HG03095 (cell line): ENCODE data around the gene NEU3.
"Not testable (repeated sequence)": the region's sequence is repeated elsewhere in the genome, so short reads cannot be mapped to it uniquely, and the experiment has no call there.

Source experiments
- ATAC-seq: cut with Tn5 transposase; IDR thresholded peaks from one replicate; pipeline ENCODE4 v1.9.1; 2021; ENCODE audit warnings: moderate library complexity; ENCODE audit not compliant: unreplicated experiment

NEU3 gene

GRCh38 chr11:74984070-74984469 lies 4.7 kb upstream of the NEU3 start:
- ATAC-seq = no peak

GRCh38 chr11:74984730-74985129 lies 4.0 kb upstream of the NEU3 start:
- no peak for ATAC-seq

DNA sequence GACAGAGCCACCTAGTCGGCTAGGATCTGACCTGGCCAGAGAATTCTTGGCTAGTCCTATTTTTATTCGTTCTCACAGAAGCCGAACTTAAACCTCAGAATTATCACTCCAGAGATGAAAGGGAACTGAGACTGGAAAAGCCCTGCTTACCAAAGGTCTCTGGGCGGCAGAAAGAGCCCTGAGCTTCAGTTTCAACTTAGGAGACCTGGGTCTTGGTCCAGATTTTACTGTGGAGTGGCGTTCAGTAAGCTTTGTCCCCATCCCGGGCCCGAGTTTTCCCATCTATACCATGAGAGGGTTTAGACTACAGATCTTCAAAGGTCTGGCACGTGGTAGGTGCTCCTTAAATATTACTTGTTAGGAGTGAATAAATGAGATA lies 516 bp downstream of the NEU3 start:
- peak; percentile 8 for ATAC-seq

- ATAC-seq = not testable (repeated sequence)
Measured at GRCh38 chr11:74990150-74990549, 1.4 kb downstream of the NEU3 start.

GRCh38 chr11:74990941-74991340 lies 2.2 kb downstream of the NEU3 start:
- no peak for ATAC-seq

- peak; percentile 46 for ATAC-seq
Measured at GRCh38 chr11:74992852-74993251, 4.1 kb downstream of the NEU3 start.

DNA sequence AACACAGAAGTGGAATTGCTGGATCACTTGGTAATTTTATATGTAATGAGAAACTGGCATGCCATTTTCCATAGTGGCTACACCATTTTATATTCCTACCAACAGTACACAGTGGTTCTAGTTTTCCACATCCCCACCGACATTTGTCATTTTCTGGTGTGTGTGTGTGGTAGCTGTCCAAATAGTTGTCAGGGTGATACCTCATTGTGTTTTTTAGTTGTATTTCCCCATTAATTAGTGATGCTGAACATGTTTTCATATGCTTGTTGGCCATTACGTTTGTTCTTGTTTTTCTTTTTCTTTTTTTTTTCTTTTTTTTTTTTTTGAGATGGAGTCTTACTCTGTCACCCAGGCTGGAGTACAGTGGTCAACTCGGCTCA lies 12.2 kb downstream of the NEU3 start:
- ATAC-seq = no peak

- ATAC-seq = no peak
Measured at GRCh38 chr11:75001686-75002085, 13.0 kb downstream of the NEU3 start.

DNA sequence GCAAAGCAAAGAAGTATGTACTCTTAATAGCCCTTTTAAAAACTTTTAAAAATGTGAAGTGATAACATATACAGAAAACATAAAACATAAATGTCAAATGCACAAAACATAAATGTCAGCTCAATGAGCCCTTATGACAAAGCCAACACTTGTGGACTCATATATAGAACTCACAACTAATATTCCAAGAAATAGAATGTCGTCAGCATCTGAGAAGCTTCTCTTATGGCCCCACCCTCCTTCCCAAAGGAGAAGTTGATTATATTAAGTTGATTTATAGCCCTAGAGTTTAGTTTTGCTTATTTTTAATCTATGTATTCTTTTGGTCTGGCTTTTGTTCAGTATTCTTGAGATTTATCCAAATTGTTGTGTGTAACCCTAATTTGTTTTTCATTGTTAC lies 13.8 kb downstream of the NEU3 start:
- ATAC-seq = no peak

- no peak for ATAC-seq
Measured at GRCh38 chr11:75004215-75004614, 15.5 kb downstream of the NEU3 start.

DNA sequence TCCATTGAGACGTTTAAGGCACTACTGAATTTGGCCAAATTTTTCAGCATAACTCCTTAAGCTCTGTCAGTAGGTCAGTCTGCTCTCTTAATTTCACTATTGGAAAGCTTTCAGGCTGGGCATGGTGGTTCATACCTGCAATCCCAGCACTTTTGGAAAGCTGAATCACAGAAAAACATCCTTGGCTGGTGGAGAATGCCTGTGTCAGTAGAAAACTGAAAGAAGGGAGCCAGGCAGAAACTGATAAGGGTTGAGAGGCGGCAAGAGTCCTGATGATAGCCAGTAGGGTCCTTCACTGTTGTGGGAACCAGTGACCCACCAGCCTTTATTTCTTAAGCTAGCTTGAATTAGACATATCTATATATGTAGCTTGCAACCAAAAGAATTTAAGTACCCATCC lies 22.6 kb downstream of the NEU3 start:
- ATAC-seq = no peak

DNA sequence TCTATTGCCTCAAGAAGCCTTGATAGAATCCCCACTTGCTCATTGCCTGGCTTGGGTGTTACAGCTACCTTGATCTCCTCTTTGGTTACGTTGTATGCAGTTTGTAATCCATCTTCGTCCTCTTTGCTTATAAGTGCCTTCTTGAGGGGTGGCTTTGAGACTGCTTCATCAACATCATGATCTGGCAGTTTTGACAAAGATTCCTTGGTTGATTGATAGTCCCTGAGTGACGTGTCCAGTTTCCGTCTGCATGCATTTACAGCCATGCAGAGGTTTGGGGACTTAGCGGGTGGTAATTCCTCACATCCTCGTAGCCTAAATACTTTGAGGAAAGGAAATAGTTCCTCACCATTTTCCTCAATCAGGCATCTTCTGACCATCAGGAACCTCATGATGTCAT lies 23.1 kb downstream of the NEU3 start:
- ATAC-seq = no peak

GRCh38 chr11:75013051-75013450 lies 24.3 kb downstream of the NEU3 start:
- ATAC-seq = no peak

DNA sequence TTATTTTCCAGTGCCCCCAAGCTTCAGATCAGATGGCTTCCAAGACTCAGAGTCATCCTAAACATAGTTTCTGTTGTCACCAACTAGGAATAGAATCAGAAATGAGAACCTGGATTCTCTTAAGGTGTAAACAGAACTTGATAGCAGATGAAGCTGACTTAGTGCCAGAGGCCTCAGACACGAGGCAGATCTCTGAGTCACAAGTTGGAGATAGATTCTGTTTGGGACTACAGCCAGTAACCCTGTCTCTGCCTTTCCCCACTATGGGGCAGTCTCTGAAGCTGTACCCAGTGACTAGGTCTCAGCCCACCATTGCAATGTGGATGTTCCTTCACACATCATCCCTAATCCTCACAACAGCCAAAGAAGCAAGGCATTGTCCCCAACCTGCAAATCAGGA lies 25.4 kb downstream of the NEU3 start:
- no peak for ATAC-seq

GRCh38 chr11:75019200-75019599 lies 30.5 kb downstream of the NEU3 start:
- ATAC-seq = not testable (repeated sequence)

GRCh38 chr11:75020328-75020727 lies 31.6 kb downstream of the NEU3 start:
- not testable (repeated sequence) for ATAC-seq

- ATAC-seq = peak; percentile 42
Measured at GRCh38 chr11:75022296-75022695, 33.6 kb downstream of the NEU3 start.

DNA sequence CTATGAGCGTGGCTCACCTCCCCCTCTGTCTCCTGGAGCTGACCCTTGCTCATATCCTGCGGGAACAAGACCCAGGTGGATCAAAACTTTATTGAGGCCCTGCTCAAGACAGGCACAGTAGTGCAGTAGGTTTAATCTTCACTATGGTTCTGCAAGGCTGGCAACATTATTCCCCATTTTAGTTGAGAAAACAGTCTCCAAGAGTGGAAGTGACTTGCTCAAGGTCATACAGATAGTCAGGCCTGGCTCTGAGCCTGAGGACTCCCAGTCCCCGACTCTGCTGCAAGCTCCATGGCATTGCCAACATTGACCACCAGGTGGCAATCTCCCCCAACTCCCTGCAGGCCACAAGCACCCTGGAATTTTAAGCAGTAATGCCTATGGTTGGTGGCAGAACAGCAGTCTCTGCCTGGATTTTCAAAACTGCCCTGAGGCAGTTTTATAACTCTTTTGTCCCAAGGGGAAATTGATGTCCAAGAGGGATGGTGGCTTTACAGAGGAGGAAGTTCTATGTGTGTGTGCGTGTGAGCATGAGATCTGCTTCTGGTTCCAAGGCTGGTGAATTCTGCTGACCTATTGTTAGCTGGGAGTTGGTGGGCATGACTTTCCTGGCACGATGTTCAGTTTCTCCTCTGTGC lies 34.1 kb downstream of the NEU3 start:
- peak; percentile 48 for ATAC-seq

- no peak for ATAC-seq
Measured at GRCh38 chr11:75023446-75024067, 34.8 kb downstream of the NEU3 start.

GRCh38 chr11:75024068-75024449 lies 35.3 kb downstream of the NEU3 start:
- ATAC-seq = no peak

- no peak for ATAC-seq
Measured at GRCh38 chr11:75024764-75025211, 36.1 kb downstream of the NEU3 start.

DNA sequence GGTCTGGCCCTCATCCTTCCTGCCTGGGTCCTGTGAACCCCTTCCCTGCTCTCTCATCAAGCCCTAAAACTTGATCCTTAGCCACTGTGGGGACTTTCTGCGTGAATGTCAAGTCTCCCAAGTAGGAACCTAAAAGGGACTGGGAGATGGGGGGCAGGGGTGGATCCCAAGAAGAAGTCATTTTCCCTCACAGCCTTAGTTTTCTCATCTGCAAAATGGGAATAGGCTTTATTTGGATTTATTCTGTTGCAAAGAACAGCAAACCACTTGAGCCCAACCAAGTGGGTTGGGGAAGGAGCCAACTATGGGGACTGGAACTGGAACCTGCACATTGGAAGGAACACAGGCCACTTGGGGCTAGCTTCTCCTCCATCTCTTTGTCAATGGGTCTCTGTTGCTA lies 36.8 kb downstream of the NEU3 start:
- no peak for ATAC-seq

DNA sequence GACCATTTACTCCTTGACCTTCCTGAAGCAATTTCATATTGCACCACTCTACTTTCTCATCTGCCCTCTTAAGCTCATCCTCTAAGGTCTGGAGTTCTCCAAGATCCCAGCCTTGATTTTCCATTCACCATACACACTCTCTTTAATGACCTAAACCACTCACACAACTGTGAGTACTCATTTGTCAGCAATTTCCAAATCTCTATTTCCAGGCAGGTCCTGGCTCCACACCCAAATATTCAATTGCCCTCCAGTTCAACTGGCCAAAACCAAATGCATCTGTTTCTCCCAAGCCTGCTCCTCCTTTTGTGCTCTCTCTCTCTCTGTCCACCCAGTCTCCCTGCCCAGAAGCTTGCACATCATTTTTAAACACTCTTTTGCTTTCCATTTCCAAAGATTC lies 39.6 kb downstream of the NEU3 start:
- ATAC-seq = no peak
